ENCODE results near the gene EXOC3L4.

- TF ChIP-seq RAD21 (conservative IDR thresholded peaks at IDR 0.05 in 1 of 2, IDR thresholded peaks at IDR 0.05 in 1 of 2) (no peak), POLR2AphosphoS2 (conservative IDR thresholded peaks at IDR 0.05; ENCODE audit: low read length) (no peak), EP300 (IDR thresholded peaks at IDR 0.05) (no peak), CTCF (IDR thresholded peaks at IDR 0.05) (no peak), ESRRA (IDR thresholded peaks at IDR 0.05; ENCODE audit: borderline replicate concordance, low read length) (no peak), NR3C1 (IDR thresholded peaks at IDR 0.05) (no peak), PHF8 (IDR thresholded peaks at IDR 0.05; ENCODE audit: borderline replicate concordance, low read depth) (no peak)
These were observed 55.1 kb downstream of the EXOC3L4 start for GRCh38 chr14:103149351-103150237.
